Type B pancreatic cell (in vitro differentiated cells): Measurements from ENCODE around the gene KRTAP2-1. TPM values are rescaled to one million over a fixed set of nuclear protein-coding genes. Genes with fewer than 3 reads are reported as not detected.
"Not testable (repeated sequence)": the region's sequence is repeated elsewhere in the genome, so short reads cannot be mapped to it uniquely, and the experiment has no call there.

Source experiments
- DNase-seq: peaks from one replicate; pipeline ENCODE4 v3.0.0; 2021; ENCODE audit warnings: mixed read lengths; ENCODE audit not compliant: unreplicated experiment; ENCODE audit errors: extremely low spot score
- H3K27ac Mint-ChIP-seq: 2 replicates; pipeline ENCODE4 v1.8.0; 2021; ENCODE audit warnings: mild to moderate bottlenecking, mixed read lengths
- H3K27me3 Mint-ChIP-seq: 2 replicates; pipeline ENCODE4 v1.8.0; 2021; ENCODE audit warnings: mixed read lengths
- H3K36me3 Mint-ChIP-seq: 2 replicates; pipeline ENCODE4 v1.8.0; 2021; ENCODE audit warnings: mixed read lengths
- H3K4me1 Mint-ChIP-seq: one replicate; pipeline ENCODE4 v1.8.0; 2021; ENCODE audit warnings: mixed read lengths; ENCODE audit not compliant: unreplicated experiment
- H3K4me3 Mint-ChIP-seq: 2 replicates; pipeline ENCODE4 v1.8.0; 2021; ENCODE audit warnings: mild to moderate bottlenecking, mixed read lengths
- H3K9me3 Mint-ChIP-seq: 2 replicates; pipeline ENCODE4 v1.8.0; 2021; ENCODE audit warnings: mixed read lengths
- total RNA-seq: library from RNA; stranded (reverse); gene quantifications from 2 replicates; pipeline ENCODE4 v1.2.1, GENCODE V29; 2021; ENCODE audit warnings: low replicate concordance
- TF ChIP-seq, protein P1 (sequence below): fragments of 200-600 bp; sonication (generic); conservative IDR thresholded peaks from 2 replicates; pipeline ENCODE4 v1.5.0; 2021; ENCODE audit warnings: antibody characterized with exemption, mild to moderate bottlenecking

Gene KRTAP2-1
- total RNA-seq, 1 donor from 2014 or later = not detected

DNA sequence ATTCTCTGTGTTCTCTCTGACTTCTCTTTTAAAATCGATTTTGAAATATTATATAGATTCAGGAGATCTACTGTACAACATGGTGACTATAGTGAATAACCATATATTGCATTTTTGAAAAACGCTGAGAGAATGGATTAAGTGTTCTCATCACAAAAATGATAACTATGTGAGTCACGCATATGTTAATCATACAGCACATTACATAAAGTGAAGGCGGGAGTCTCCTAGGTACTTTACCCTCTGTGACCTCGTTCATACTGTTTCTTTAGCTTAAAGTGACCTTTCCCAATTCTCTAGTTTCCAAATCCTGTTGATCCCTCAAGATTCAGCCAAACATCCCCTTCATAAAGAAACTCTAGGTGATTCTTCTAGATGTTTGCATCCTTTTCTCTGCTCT, 44.3 kb downstream of the KRTAP2-1 start:
- Mint-ChIP-seq H3K27ac (no peak overlapping the region), H3K9me3 (peaks cover 4% of the 10 kb centered on the region), H3K36me3 (no peaks in the 10 kb centered on the region)

DNA sequence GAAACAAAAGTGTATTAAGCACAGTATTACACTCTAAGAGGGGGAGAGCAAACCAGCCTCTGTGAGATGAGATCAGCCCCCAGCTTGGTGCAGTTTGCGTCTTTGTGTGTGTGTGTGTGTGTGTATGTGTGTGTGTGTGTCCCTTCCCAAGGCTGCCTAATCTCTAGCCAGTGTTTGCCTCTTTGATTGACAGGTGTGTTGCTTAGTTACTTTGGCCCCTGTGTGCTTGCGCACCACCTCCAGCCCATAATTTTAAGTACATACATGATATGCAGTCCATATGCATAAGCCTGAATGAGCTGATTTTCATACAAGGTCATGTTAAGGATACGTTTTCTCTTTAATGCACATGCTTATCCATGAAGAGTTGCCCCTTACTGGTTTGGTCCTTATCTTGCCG, 45.3 kb downstream of the KRTAP2-1 start:
- TF ChIP-seq, protein P1, sequence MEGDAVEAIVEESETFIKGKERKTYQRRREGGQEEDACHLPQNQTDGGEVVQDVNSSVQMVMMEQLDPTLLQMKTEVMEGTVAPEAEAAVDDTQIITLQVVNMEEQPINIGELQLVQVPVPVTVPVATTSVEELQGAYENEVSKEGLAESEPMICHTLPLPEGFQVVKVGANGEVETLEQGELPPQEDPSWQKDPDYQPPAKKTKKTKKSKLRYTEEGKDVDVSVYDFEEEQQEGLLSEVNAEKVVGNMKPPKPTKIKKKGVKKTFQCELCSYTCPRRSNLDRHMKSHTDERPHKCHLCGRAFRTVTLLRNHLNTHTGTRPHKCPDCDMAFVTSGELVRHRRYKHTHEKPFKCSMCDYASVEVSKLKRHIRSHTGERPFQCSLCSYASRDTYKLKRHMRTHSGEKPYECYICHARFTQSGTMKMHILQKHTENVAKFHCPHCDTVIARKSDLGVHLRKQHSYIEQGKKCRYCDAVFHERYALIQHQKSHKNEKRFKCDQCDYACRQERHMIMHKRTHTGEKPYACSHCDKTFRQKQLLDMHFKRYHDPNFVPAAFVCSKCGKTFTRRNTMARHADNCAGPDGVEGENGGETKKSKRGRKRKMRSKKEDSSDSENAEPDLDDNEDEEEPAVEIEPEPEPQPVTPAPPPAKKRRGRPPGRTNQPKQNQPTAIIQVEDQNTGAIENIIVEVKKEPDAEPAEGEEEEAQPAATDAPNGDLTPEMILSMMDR = no peak
- H3K4me1 Mint-ChIP-seq = peaks cover 4% of the 10 kb centered on the region
- peaks cover 4% of the 10 kb centered on the region for H3K9me3 Mint-ChIP-seq
- no peaks in the 10 kb centered on the region for H3K36me3 Mint-ChIP-seq
- no peak overlapping the region for H3K4me3 Mint-ChIP-seq
- H3K27ac Mint-ChIP-seq = no peak overlapping the region
- DNase-seq = no peak
- no peaks in the 10 kb centered on the region for H3K27me3 Mint-ChIP-seq

More for the DNA sequence above, 44.3 kb downstream of the KRTAP2-1 start:
- Mint-ChIP-seq H3K27me3 (no peaks in the 10 kb centered on the region), H3K4me3 (no peak overlapping the region), H3K4me1 (peaks cover 4% of the 10 kb centered on the region)
- TF ChIP-seq, protein P1 = no peak
- DNase-seq = no peak

DNA sequence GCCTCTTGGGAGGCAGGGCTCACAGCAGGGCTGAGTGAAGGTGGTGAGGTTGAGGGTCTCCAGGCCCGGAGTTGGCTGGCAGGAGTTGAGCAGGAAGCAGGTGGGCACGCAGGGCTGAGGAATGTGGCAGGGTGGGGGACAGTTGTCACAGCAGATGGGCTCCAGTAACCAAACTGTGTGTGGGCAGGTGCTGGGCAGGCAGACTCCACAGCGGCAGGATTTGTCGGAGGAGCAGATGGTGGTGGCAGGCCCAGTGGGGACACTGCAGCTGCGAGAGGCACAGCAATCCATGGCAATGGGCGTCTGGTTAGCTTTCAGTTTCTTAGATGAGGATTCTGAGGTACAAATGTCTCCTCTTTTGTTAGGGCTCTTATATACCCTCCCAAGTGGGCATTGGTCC, 47.6 kb downstream of the KRTAP2-1 start, which contains the start of gene KRTAP3-2:
Gene KRTAP3-2 (minus strand): TSS at position 344 of the 400 bp plus-strand sequence. CDS start 53 bp downstream, at position 291.
- not testable (repeated sequence) for H3K4me3 Mint-ChIP-seq, H3K36me3 Mint-ChIP-seq, H3K27ac Mint-ChIP-seq, H3K9me3 Mint-ChIP-seq, H3K27me3 Mint-ChIP-seq, H3K4me1 Mint-ChIP-seq, DNase-seq

DNA sequence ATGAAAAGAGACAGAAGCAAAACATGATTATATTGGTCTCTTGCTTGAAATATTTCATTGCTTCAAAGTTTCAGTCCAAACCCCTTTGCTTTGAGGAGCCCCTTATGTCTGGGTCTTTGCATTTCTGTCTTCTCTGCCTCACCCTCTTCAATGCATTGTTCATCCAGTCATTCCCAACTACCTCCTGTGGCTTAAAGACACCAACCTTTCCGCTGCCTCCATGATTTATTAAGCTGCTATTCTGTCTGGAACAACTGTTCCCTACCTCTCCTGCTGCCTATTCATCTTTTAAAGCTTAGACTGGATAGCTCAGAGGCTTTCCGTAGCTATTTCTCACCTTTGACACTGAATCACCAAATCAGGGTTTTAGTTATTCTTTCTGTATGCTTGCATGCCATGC, 49.8 kb downstream of the KRTAP2-1 start:
- Mint-ChIP-seq H3K27ac (no peak overlapping the region), H3K9me3 (peaks cover 4% of the 10 kb centered on the region), H3K4me1 (no peaks in the 10 kb centered on the region), H3K27me3 (no peaks in the 10 kb centered on the region), H3K36me3 (no peaks in the 10 kb centered on the region), H3K4me3 (no peak overlapping the region)
- DNase-seq = no peak
- TF ChIP-seq, protein P1 = no peak

DNA sequence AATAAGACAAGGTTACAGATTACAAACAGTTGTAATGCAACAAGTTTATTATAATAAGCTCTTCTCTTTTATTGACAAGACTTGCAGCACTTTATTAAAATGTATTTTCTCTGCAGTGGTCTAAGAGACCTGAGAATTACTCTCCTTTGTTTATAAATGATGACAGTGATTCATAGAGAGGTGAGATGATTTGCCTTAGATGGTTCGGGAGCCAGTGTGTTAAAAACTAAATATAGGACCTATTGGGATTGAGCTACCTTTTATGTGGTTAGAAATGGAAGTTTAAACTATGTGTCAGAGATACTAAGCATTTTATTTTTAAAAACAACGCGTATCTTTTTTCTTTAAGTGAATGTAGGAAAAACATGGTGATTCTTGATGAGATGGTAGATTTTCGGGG, 50.3 kb downstream of the KRTAP2-1 start:
- Mint-ChIP-seq H3K9me3 (peaks cover 4% of the 10 kb centered on the region), H3K27me3 (no peaks in the 10 kb centered on the region), H3K4me1 (no peaks in the 10 kb centered on the region), H3K27ac (no peak overlapping the region), H3K4me3 (no peak overlapping the region), H3K36me3 (no peaks in the 10 kb centered on the region)
- no peak for DNase-seq
- TF ChIP-seq, protein P1 = no peak

Other genes with a start within 250 kb of the KRTAP2-1 start
- 0.21 TPM in 1 of 2 replicates, not detected in the other for gene KRT28, start 247.4 kb downstream of the KRTAP2-1 start, total RNA-seq
- gene KRT10, start 224.7 kb downstream of the KRTAP2-1 start, total RNA-seq = 60.2 and 83.0 TPM in 2 replicates
- not detected in 2 replicates for gene KRT12, start 180.1 kb downstream of the KRTAP2-1 start, total RNA-seq
- 13.0 and 41.9 TPM in 2 replicates for gene KRT20, start 162.1 kb downstream of the KRTAP2-1 start, total RNA-seq
- gene KRT23, start 109.7 kb downstream of the KRTAP2-1 start, total RNA-seq = 49.7 and 464 TPM in 2 replicates
- gene KRT39, start 80.4 kb downstream of the KRTAP2-1 start, total RNA-seq = 0.70 and 1.0 TPM in 2 replicates
- gene KRT40, start 63.0 kb downstream of the KRTAP2-1 start, total RNA-seq = 2.3 and 5.5 TPM in 2 replicates
- not detected in 2 replicates for gene KRTAP3-3, start 53.2 kb downstream of the KRTAP2-1 start, total RNA-seq
- gene KRTAP3-2, start 47.4 kb downstream of the KRTAP2-1 start, total RNA-seq = not detected in 2 replicates
- gene KRTAP3-1, start 38.2 kb downstream of the KRTAP2-1 start, total RNA-seq = 1.7 TPM in 1 of 2 replicates, not detected in the other
- not detected in 2 replicates for gene KRTAP1-5, start 20.1 kb downstream of the KRTAP2-1 start, total RNA-seq
- gene KRTAP1-4, start 17.1 kb downstream of the KRTAP2-1 start, total RNA-seq = not detected in 2 replicates
- gene KRTAP1-3, start 12.4 kb downstream of the KRTAP2-1 start, total RNA-seq = not detected in 2 replicates
- gene KRTAP1-1, start 5.9 kb downstream of the KRTAP2-1 start, total RNA-seq = not detected in 2 replicates
- gene KRTAP2-2, start 7.9 kb upstream of the KRTAP2-1 start, total RNA-seq = not detected in 2 replicates
- 0.98 TPM in 1 of 2 replicates, not detected in the other for gene KRTAP2-3, start 12.8 kb upstream of the KRTAP2-1 start, total RNA-seq
- not detected in 2 replicates for gene KRTAP2-4, start 18.6 kb upstream of the KRTAP2-1 start, total RNA-seq
- not detected in 2 replicates for gene KRTAP4-7, start 36.8 kb upstream of the KRTAP2-1 start, total RNA-seq
- not detected in 2 replicates for gene KRTAP4-8, start 50.8 kb upstream of the KRTAP2-1 start, total RNA-seq
- gene KRTAP4-16, start 54.9 kb upstream of the KRTAP2-1 start, total RNA-seq = not detected in 2 replicates
- not detected in 2 replicates for gene KRTAP4-9, start 58.1 kb upstream of the KRTAP2-1 start, total RNA-seq
- gene KRTAP4-11, start 71.1 kb upstream of the KRTAP2-1 start, total RNA-seq = not detected in 2 replicates
- not detected in 2 replicates for gene KRTAP4-12, start 76.9 kb upstream of the KRTAP2-1 start, total RNA-seq
- not detected in 2 replicates for gene KRTAP4-6, start 93.2 kb upstream of the KRTAP2-1 start, total RNA-seq
- not detected in 2 replicates for gene KRTAP4-5, start 102.5 kb upstream of the KRTAP2-1 start, total RNA-seq
- gene KRTAP4-4, start 113.4 kb upstream of the KRTAP2-1 start, total RNA-seq = not detected in 2 replicates
- gene KRTAP4-3, start 120.9 kb upstream of the KRTAP2-1 start, total RNA-seq = not detected in 2 replicates
- gene KRTAP4-2, start 130.9 kb upstream of the KRTAP2-1 start, total RNA-seq = not detected in 2 replicates
- gene KRTAP4-1, start 137.6 kb upstream of the KRTAP2-1 start, total RNA-seq = not detected in 2 replicates
- not detected in 2 replicates for gene KRTAP9-1, start 142.6 kb upstream of the KRTAP2-1 start, total RNA-seq
- gene KRTAP9-2, start 179.3 kb upstream of the KRTAP2-1 start, total RNA-seq = not detected in 2 replicates
- not detected in 2 replicates for gene KRTAP9-3, start 185.1 kb upstream of the KRTAP2-1 start, total RNA-seq
- not detected in 2 replicates for gene KRTAP9-8, start 190.7 kb upstream of the KRTAP2-1 start, total RNA-seq
- gene KRTAP9-4, start 202.4 kb upstream of the KRTAP2-1 start, total RNA-seq = not detected in 2 replicates
- gene KRTAP9-9, start 208.1 kb upstream of the KRTAP2-1 start, total RNA-seq = not detected in 2 replicates
- not detected in 2 replicates for gene KRTAP9-6, start 218.1 kb upstream of the KRTAP2-1 start, total RNA-seq
- gene KRTAP9-7, start 228.4 kb upstream of the KRTAP2-1 start, total RNA-seq = not detected in 2 replicates